HG03460 (cell line): ENCODE results near the gene CNTROB.

Source experiments
- ATAC-seq: cut with Tn5 transposase; IDR thresholded peaks from one replicate; pipeline ENCODE4 v1.9.1; 2021; ENCODE audit not compliant: unreplicated experiment

The CNTROB gene, protein sequence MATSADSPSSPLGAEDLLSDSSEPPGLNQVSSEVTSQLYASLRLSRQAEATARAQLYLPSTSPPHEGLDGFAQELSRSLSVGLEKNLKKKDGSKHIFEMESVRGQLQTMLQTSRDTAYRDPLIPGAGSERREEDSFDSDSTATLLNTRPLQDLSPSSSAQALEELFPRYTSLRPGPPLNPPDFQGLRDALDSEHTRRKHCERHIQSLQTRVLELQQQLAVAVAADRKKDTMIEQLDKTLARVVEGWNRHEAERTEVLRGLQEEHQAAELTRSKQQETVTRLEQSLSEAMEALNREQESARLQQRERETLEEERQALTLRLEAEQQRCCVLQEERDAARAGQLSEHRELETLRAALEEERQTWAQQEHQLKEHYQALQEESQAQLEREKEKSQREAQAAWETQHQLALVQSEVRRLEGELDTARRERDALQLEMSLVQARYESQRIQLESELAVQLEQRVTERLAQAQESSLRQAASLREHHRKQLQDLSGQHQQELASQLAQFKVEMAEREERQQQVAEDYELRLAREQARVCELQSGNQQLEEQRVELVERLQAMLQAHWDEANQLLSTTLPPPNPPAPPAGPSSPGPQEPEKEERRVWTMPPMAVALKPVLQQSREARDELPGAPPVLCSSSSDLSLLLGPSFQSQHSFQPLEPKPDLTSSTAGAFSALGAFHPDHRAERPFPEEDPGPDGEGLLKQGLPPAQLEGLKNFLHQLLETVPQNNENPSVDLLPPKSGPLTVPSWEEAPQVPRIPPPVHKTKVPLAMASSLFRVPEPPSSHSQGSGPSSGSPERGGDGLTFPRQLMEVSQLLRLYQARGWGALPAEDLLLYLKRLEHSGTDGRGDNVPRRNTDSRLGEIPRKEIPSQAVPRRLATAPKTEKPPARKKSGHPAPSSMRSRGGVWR

DNA sequence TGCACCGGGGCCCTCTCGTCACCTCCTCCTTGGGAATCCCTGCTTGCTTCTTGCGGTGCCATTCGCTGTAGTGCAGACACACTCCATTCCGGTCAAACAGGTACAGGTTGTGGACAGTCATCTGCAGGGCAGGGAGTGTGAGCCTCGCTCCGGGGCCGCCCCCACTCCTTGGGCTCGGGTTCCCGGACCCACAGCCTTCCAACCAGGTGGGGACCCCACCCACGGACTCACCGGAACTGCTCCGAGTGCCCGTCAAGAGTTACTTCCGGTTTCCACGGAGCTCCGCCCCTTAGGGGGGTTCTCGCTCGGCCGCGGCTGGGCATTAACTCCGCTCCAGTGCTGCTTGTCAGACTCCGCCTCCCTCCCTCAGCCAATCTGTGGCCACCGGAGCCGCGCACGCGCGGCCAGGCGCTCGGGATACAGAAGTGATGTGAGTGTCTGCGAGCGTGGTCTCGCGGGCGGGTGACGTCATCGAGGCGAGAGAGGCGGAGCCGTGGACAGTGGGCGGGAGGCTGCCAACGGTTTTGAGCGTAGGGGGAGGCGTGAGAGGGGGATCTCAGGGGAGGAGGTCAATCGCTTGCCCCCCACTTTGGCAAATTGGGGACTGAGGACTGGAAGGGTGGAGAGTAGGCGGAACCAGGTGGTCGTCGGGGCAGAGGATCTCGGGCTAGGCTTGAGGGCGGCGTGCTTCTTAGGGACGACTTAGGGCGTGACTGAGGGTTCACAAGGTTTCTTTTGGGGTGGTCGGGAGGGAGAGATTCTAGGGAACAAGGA, at the start of gene CNTROB, which contains the start of gene TRAPPC1:
TSS of gene CNTROB (plus strand) at position 498 of the 774 bp plus-strand sequence. CDS start 874 bp downstream, outside the sequence.
TSS of gene TRAPPC1 (minus strand) at position 238 of the 774 bp plus-strand sequence. CDS start at position 121, 117 bp downstream.
- peak; percentile 89 for ATAC-seq

DNA sequence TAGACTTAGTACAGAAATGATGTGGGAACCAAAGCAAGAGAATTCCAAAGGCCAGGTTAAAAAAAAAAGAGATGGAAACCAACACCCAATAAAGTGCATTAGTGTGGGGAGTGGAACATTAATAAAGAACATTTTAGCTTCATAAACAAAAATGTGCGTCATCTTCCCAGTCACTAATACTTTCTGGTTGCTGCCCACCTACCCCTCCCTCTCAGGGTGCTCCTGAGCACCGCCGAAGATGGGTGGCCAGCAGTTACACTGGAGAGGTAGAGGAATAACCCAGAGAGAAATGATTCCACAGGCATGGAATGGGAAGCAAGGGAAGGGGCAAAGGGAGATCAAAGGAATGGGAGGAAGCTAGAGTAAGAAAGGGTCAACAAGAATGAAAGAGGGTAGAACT, 49.4 kb upstream of the CNTROB start:
- no peak for ATAC-seq

DNA sequence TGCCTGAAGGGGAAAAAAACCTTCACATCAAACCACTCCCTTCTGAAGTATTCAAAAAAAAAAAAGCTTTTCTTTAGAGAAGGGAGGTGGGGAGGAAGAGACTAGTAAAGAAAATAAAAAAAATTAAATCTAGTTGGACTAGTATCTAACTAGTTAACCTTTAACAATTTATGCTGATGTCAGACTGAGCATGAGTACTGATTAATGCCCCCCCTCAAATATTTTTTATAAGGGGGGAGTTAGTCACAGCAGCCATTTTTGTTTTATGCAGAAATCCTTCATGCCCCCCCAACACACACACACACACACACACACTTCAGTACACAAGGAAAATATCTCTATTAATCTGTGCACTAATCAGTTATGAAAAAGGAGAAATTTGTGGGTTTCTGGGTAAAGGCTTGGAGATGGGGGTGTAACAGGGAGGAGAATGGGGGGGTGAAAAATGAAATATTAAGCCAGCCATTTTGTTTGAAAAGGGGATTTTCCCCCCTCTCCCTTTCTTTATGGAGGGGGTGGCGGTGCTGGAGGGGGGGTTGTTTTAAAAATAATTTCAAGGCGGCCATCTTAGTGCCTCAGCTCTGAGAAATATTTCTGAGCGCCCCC, 48.1 kb upstream of the CNTROB start:
- ATAC-seq: no peak

DNA sequence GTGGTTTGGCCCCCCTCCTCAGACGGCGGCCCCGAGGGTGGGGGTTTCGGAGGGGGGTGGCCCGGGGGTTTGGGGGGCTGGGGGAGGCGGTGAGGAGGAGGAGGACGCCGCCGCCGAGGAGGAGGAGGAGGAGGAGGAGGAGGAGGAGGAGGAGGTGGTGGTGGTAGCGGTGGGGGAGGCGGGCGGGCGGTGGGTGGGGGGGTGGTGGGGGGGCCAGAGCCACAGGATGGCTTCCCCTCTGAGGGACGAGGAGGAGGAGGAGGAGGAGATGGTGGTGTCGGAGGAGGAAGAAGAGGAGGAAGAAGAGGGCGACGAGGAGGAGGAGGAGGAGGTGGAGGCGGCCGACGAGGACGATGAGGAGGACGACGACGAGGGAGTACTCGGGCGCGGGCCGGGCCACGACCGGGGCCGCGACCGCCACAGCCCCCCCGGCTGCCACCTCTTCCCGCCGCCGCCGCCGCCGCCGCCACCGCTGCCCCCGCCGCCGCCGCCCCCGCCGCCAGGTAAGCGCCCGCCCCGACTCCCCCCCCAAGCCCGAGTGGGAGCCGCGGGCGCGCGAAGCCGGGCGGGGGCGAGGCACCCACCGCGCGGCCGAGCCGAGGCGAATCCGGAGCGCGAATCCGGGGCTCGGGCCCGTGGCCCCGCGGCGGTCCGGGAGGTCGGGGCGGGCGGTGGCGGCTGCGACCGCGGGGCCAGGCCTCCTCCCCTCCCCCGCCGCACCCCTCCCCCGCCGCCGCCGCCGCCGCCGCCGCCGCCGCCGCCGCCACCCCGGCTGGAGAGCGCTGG, 47.2 kb upstream of the CNTROB start:
- no peak for ATAC-seq

DNA sequence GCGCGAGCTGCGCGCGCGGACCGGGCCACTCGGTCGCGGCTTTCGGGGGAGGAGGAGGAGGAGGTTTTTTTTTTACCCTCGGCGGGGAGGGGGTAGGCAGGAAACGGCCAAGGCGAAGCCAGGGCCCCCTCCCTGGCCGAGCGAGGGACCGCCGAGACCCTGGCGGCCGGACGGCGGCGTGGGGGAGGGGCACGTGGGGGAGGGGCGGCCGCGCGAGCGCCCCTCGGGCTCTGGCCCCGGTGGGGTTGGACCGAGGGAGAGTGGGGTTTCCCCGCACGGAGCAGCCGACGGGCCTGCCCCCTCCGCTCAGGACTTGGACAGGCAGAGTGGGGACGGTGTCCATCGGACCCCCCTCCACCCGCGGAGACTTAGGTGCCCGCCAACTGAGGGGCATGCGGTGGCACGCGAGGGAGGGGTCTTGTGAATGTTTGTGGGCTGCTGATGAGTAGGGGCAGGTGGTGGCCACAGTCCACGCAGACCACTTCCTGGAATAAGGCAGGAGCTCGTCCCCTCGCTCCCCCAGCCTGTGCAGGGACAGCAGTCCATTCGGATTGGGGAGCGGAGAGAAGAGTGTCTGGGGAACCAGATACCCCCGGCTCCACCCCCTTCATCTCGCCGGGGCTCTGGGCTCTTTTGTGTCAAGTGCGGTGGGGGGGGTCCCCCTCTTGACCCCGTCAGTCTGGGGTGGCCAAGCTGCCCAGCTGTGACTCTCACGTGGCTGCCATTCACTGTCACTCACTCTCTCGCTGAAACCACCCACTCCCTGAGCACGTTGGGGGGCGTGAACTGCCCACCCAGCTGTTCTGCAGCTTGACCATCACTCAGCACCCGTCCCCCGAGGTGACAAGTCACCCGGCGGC, 46.4 kb upstream of the CNTROB start:
- no peak for ATAC-seq

DNA sequence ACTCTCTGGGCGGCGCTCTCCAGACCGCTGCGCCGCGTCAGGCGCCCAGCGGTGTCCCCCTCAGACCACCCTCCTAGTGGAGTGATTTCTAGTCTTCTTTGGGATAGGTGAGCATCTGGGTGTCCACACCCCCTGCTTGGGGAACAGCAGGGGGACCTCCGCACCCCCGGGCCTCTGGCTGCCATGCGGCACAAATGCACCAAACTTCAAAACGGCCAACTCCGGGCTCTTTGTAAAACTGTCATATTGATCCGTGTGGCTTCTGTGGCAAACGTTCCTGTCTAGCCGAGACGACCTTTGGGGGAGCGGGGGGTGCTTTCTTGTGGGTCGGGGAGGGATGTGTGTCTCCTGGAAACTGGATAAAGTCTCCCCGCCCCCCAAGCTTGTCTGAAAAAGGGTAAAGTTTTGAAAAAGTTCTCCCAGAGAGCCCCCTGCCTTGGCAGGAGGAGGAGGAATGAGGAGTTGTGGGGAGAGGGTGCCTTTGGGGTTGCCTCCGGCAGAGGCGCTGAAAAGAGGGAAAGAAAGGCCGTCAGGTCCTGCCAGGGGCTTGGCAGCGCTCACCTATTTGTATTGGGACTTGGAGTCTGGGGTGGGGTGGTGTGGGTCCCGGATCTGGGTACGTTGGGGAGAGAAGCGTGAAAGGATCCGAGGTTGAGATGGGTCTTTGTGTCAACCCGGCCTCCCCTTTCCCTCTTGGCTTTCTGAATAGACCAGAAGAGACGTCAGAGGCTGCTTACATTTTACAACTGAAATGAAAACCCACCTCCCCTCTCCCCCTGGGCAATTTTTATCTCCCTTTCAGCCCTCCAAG, 45.6 kb upstream of the CNTROB start:
- no peak for ATAC-seq

DNA sequence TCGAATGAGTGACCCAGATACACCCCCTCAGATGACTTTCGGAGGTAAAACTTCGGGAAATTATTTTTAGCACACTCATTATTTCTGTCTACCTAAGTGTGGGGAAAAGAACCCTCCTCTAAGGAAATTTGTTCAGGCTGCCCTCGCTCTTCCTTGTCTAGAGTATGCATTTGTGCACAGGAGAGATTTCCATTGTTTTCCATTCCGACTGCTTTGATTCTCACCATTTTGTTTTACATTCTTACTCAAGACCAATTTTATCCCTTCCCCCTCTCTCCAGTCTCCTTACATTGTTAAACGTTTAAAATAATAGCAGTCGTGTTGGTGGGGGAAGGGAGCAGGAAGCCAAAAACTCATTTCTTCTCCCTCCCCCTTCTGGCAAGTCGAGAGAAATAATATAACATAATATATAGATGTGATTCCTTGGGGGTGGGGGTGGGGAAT, 44.9 kb upstream of the CNTROB start:
- no peak for ATAC-seq

DNA sequence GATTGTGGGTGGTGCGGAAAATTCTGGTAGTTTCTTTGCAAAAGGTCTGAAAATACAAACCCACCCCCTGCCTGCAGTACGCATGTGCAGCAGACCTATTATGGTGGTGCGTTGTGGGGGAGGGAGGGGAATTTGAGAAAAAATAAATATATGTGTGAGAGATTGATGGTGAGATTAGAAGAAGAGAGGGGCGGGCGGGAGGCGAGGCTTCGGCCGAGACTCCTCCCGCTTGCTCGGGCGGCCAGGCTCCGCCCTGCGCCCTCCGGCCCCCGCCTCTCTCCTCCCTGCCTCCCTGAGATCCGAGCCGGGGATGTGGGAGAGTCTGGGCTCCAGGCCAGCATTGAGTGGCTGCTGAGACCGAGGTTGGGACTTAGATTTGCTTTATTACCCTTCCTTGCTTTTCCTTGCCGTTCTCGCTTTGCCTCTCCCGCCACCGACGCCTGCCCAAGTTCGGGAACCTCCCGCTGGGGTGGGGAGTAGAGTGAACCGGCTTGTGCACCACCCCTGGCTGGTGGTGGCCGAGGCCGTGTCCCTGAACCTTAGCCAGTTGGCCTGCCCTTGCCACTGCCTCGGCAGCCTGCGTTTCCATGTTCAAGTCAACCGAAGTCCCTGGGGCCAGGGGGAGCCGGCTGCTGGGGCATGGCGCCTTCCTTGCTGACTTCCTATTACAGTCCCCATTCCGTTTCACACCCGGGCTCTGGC, 44.4 kb upstream of the CNTROB start:
- ATAC-seq: peak; percentile 39

DNA sequence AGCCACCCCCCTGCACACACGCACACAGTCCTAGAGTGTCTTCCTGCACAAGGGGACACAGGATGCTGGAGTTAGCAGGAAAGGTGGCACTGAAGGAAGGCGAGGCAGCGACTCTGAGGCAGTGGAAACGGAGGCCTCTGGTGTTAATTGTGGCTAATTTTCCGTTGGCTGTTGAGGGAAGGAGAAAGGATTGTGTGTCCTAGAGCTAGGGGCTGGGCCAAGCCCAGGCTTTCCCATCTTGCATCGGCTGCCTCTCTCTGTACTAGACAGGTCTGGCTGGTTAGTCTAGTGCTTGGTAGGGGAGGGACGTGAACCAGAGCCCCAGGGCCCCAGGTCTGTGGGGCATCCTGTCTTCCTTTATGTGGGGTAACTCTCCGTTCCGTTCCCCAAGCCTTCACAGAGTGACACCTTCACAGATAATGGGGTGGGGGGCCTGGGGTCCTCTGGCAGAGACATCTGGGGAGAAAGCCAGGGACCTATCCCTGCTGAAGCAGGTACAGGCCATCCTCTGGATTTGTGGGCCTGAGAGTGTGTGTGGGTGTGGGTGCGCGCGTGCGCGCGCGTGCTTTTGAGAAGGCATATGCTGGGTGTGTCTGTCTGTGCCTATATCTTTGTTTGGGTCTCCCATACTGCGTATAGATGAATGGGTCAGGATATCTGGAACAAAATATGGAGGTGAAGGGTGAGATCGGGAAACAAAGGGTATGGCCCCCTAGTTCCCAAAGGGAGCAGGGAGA, 43.7 kb upstream of the CNTROB start, which contains the start of gene CHD3:
TSS of gene CHD3 (plus strand) at position 606 of the 737 bp plus-strand sequence. CDS start 212 bp downstream, outside the sequence.
- ATAC-seq: no peak

DNA sequence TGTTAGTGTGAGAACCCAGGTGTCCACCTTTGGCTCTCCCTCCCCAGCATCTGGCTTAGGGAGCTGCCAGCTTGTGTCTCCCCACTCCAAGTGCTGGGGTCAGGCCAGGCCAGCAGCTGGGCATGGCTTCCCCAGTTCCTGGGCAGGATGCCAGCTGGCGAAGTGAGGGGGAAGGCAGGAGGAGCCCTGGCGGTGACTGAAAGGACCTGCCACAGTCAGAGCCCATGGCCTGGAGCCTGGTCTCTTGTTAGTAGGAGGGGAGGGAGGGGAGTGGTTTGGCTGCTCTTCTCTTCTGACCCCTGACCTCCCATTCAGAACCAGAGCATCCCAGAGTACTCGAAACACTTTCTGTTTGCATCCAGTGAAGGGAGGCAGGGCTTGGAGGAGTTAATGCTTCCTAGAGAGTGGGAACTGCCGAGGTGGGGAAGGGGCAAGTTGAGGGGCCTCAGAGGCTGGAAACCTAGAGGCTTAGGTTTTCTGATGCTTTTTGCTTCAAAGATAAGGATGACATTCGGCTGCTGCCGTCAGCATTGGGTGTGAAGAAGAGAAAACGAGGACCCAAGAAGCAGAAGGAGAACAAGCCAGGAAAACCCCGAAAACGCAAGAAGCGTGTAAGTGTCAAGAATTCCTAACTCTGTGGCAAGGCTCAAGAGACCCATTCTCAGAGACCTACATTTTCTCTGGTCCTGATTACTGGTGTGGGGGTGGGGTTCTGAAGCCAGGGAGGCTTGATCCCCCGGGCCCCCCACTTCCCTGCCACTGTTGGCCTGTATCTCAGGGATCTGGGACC, 42.6 kb upstream of the CNTROB start:
- no peak for ATAC-seq

DNA sequence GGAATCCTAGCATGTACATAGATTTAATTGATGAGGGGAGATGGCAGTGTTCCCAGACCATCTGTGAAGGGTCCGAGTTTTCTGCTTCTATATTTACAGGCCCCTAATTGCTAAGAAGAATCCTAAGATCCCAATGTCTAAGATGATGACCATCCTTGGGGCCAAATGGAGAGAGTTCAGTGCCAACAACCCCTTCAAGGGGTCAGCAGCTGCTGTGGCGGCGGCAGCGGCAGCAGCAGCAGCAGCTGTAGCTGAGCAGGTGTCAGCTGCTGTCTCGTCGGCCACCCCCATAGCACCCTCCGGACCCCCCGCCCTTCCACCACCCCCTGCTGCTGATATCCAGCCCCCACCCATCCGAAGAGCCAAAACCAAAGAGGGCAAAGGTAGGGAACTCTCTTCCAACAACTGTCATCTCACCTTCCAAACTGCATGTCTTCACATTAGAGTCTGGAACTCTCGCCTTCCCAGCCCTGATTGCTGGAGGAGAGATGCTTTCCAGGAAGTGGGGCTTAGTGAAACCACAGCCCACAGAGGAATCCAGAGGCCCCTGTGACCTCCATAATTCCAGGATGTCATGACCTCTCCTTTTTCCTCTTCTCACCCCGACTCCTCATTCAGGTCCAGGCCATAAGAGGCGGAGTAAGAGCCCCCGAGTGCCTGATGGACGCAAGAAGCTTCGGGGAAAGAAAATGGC, 38.7 kb upstream of the CNTROB start:
- no peak for ATAC-seq

DNA sequence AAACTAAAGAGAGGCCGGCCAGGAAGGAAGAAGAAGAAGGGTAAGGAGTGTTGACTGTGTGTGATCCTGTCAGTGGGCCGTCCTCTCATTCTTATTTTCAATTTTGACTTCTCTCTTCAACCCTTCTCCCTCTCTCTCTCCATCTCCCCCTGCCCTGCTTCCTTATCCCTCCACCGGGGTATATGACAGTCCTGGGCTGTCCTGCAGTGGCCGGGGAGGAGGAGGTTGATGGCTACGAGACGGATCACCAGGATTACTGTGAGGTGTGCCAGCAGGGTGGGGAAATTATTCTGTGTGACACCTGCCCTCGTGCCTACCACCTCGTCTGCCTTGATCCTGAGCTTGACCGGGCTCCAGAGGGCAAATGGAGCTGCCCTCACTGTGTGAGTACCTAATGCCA, 37.8 kb upstream of the CNTROB start:
- no peak for ATAC-seq

DNA sequence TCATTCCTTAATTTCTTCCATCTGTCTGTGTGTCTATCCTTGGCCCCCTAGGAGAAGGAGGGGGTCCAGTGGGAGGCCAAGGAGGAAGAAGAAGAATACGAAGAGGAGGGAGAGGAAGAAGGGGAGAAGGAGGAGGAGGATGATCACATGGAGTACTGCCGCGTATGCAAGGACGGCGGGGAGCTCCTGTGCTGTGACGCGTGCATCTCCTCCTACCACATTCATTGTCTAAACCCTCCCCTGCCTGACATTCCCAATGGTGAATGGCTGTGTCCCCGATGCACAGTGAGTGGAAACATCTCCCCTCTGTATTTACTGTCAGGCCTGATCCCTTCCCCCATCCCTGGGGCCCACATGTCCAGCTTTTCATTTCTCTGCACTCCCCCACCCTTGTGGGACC, 37.1 kb upstream of the CNTROB start:
- ATAC-seq: no peak

DNA sequence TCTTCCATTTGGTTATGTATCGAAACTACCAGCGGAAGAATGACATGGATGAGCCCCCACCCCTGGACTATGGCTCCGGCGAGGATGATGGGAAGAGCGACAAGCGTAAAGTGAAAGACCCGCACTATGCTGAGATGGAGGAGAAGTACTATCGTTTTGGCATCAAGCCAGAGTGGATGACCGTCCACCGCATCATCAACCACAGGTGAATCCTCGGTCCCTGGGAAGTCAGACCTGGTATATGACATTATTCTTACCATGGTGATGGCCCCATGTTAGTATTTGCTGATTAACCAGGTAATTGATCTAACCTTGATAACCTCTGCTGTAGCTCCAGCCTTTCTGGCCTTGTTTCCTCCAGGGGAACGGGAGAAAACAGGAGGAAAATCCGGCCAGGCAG, 34.9 kb upstream of the CNTROB start:
- ATAC-seq: no peak

DNA sequence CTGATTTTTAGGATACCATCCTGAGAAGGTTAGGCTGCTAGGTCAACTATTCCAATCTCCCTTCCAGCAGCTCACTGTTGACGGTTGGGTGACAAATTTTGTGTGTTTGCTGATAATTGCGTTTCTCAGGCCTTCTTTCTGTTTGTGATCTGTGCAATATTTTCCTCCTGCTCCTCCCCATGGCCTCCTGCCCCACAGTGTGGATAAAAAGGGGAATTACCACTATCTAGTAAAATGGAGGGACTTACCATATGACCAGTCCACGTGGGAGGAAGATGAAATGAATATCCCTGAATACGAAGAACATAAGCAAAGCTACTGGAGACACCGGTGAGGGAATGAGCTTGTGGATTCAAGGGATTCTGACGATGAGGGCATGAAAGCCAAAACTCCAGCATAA, 34.2 kb upstream of the CNTROB start:
- no peak for ATAC-seq
